ENCODE measurements around the gene GP5.

Gene GP5

DNA sequence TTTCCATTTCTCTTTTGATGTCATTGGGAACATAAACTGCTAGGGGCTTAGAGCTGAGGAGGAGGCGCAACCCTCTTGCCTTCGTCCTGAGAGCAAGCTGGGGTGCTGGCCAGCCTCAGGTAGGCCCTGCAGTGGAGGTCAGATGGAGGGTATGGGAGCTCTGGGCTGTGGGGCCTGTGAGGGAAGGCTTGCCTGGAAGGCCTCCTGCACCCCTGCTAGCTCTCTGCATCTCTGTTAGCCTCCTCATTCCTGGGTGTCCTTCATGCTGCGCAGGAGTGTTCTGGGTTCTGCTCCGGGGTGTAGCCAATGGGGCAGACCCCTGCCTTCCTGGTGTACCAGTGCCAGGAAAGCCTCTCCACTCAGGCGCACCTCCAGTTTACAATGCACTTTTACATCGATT, 11.8 kb downstream of the GP5 start:
- TF ChIP-seq SPI1 (IDR thresholded peaks at IDR 0.05; ENCODE audit: borderline replicate concordance, low read depth) (no peak), GABPA (IDR thresholded peaks at IDR 0.05; ENCODE audit: low read depth) (no peak), POLR2AphosphoS5 (IDR thresholded peaks at IDR 0.05; ENCODE audit: low read depth) (no peak)
- TF ChIP-seq, protein P1, sequence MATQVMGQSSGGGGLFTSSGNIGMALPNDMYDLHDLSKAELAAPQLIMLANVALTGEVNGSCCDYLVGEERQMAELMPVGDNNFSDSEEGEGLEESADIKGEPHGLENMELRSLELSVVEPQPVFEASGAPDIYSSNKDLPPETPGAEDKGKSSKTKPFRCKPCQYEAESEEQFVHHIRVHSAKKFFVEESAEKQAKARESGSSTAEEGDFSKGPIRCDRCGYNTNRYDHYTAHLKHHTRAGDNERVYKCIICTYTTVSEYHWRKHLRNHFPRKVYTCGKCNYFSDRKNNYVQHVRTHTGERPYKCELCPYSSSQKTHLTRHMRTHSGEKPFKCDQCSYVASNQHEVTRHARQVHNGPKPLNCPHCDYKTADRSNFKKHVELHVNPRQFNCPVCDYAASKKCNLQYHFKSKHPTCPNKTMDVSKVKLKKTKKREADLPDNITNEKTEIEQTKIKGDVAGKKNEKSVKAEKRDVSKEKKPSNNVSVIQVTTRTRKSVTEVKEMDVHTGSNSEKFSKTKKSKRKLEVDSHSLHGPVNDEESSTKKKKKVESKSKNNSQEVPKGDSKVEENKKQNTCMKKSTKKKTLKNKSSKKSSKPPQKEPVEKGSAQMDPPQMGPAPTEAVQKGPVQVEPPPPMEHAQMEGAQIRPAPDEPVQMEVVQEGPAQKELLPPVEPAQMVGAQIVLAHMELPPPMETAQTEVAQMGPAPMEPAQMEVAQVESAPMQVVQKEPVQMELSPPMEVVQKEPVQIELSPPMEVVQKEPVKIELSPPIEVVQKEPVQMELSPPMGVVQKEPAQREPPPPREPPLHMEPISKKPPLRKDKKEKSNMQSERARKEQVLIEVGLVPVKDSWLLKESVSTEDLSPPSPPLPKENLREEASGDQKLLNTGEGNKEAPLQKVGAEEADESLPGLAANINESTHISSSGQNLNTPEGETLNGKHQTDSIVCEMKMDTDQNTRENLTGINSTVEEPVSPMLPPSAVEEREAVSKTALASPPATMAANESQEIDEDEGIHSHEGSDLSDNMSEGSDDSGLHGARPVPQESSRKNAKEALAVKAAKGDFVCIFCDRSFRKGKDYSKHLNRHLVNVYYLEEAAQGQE (IDR thresholded peaks at IDR 0.05; ENCODE audit: insufficient replicate concordance, low read depth), result no peak
- TF ChIP-seq, protein P2, sequence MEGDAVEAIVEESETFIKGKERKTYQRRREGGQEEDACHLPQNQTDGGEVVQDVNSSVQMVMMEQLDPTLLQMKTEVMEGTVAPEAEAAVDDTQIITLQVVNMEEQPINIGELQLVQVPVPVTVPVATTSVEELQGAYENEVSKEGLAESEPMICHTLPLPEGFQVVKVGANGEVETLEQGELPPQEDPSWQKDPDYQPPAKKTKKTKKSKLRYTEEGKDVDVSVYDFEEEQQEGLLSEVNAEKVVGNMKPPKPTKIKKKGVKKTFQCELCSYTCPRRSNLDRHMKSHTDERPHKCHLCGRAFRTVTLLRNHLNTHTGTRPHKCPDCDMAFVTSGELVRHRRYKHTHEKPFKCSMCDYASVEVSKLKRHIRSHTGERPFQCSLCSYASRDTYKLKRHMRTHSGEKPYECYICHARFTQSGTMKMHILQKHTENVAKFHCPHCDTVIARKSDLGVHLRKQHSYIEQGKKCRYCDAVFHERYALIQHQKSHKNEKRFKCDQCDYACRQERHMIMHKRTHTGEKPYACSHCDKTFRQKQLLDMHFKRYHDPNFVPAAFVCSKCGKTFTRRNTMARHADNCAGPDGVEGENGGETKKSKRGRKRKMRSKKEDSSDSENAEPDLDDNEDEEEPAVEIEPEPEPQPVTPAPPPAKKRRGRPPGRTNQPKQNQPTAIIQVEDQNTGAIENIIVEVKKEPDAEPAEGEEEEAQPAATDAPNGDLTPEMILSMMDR (IDR thresholded peaks at IDR 0.05; ENCODE audit: insufficient read depth, low read length), result no peak
- Histone ChIP-seq H3K27me3 (ENCODE audit: insufficient read depth, poor library complexity, severe bottlenecking) (peaks cover 3% of the 10 kb centered on the region), H3K27ac (replicated peaks) (no peak overlapping the region), H3K4me3 (replicated peaks; ENCODE audit: insufficient read depth, low read length) (no peak overlapping the region)
- DNase-seq (ENCODE audit: low read depth in 1 of 2, low spot score in 1 of 2), result no peak

DNA sequence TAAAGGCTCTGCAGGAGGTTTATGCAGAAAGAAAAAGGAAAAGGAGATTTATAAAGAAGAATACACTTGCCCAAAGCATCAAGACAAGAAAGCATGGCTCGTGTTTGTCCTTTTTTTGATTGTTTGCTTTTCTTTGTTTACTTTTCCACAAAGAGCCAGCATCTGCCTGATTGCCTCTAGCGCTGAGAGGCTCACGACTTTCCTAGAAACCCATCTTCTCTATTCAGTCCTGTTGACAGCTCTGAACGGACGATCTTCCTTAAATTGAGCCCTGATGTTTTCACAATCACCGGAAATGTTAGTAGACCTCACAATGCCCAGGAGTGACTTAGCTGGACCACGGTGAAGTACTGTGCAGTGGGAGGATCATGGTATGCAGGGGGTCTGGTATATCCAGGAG, 12.4 kb downstream of the GP5 start:
- TF ChIP-seq GABPA (IDR thresholded peaks at IDR 0.05; ENCODE audit: low read depth) (no peak), POLR2AphosphoS5 (IDR thresholded peaks at IDR 0.05; ENCODE audit: low read depth) (no peak), SPI1 (IDR thresholded peaks at IDR 0.05; ENCODE audit: borderline replicate concordance, low read depth) (no peak)
- TF ChIP-seq, protein P2 (IDR thresholded peaks at IDR 0.05; ENCODE audit: insufficient read depth, low read length), result no peak
- TF ChIP-seq, protein P1 (IDR thresholded peaks at IDR 0.05; ENCODE audit: insufficient replicate concordance, low read depth), result no peak
- Histone ChIP-seq H3K4me3 (replicated peaks; ENCODE audit: insufficient read depth, low read length) (no peak overlapping the region), H3K27me3 (ENCODE audit: insufficient read depth, poor library complexity, severe bottlenecking) (peaks cover 3% of the 10 kb centered on the region), H3K27ac (replicated peaks) (no peak overlapping the region)
- no peak for DNase-seq (ENCODE audit: low read depth in 1 of 2, low spot score in 1 of 2)

DNA sequence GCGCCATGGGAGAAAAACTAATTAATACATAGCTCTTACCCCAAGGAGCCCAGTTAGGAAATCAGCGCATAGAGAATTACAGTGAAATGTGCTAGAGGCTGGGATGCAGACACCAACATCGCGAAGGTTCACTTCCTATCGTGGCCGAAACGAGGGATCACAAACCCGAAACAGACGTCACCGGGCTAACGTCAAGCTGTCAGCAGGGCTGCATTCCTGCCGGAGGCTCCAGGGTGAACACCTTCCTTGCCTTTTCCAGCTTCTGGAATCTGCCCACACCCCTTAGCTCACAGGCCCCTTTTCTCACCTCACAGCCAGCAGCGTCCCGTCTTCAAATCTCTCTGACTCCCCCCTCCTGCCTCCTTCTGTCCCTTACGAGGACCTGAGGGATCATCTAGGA, 13.0 kb downstream of the GP5 start:
- DNase-seq (ENCODE audit: low read depth in 1 of 2, low spot score in 1 of 2), result no peak
- Histone ChIP-seq H3K27ac (replicated peaks) (no peak overlapping the region), H3K4me3 (replicated peaks; ENCODE audit: insufficient read depth, low read length) (no peak overlapping the region), H3K27me3 (ENCODE audit: insufficient read depth, poor library complexity, severe bottlenecking) (peaks cover 3% of the 10 kb centered on the region)
- TF ChIP-seq POLR2AphosphoS5 (IDR thresholded peaks at IDR 0.05; ENCODE audit: low read depth), result no peak
- TF ChIP-seq, protein P1 (IDR thresholded peaks at IDR 0.05; ENCODE audit: insufficient replicate concordance, low read depth), result no peak
- TF ChIP-seq, protein P2 (IDR thresholded peaks at IDR 0.05; ENCODE audit: insufficient read depth, low read length), result no peak
- no peak for TF ChIP-seq GABPA (IDR thresholded peaks at IDR 0.05; ENCODE audit: low read depth)
- TF ChIP-seq SPI1 (IDR thresholded peaks at IDR 0.05; ENCODE audit: borderline replicate concordance, low read depth), result no peak

Data from HL-60 (cell line).